GM23338 (cell line): ENCODE measurements around the gene SOD2. TPM values are rescaled to one million over a fixed set of nuclear protein-coding genes. Genes with fewer than 3 reads are reported as not detected.

Experiments
- ATAC-seq: fragments of 200-7000 bp; cut with Tn5 transposase; 3 replicates; pipeline ENCODE4 v1.9.1; 2020
- DNase-seq: peaks from one replicate; pipeline ENCODE4 v3.0.0-alpha.2; 2015; ENCODE audit warnings: low spot score
- H2AFZ ChIP-seq: fragments of 200-600 bp; sonication (generic); 2 replicates; pipeline ENCODE4 v1.8.0; 2016; ENCODE audit warnings: antibody characterized with exemption, mild to moderate bottlenecking, moderate library complexity
- H3F3A ChIP-seq: fragments of 200-600 bp; sonication (generic); replicated peaks from 2 replicates; pipeline ENCODE4 v1.8.0; 2017; ENCODE audit warnings: antibody characterized with exemption, mixed run types, low read depth
- H3K27ac ChIP-seq: fragments of 200-600 bp; sonication (generic); 2 replicates; pipeline ENCODE4 v1.6.1; 2016; ENCODE audit warnings: low read depth
- H3K27me3 ChIP-seq: fragments of 200-600 bp; sonication (generic); 2 replicates; pipeline ENCODE4 v1.8.0; 2016; ENCODE audit warnings: mild to moderate bottlenecking, mixed run types, moderate library complexity; ENCODE audit not compliant: insufficient read depth
- H3K36me3 ChIP-seq: fragments of 200-600 bp; sonication (generic); 2 replicates; pipeline ENCODE4 v1.8.0; 2016; ENCODE audit warnings: mild to moderate bottlenecking; ENCODE audit not compliant: insufficient read depth
- H3K4me1 ChIP-seq: fragments of 200-600 bp; sonication (generic); 2 replicates; pipeline ENCODE4 v1.8.0; 2016; ENCODE audit warnings: mild to moderate bottlenecking, moderate library complexity; ENCODE audit not compliant: insufficient read depth
- H3K4me2 ChIP-seq: fragments of 200-600 bp; sonication (generic); 2 replicates; pipeline ENCODE4 v1.7.1; 2017; ENCODE audit warnings: mixed run types
- H3K4me3 ChIP-seq: fragments of 200-600 bp; sonication (generic); 2 replicates; pipeline ENCODE4 v1.6.1; 2016; ENCODE audit warnings: mixed run types
- H3K79me2 ChIP-seq: fragments of 200-600 bp; sonication (generic); replicated peaks from 2 replicates; pipeline ENCODE4 v1.8.0; 2017; ENCODE audit warnings: mild to moderate bottlenecking; ENCODE audit not compliant: insufficient read depth
- H3K9me2 ChIP-seq: fragments of 200-600 bp; sonication (generic); 2 replicates; pipeline ENCODE4 v1.8.0; 2017; ENCODE audit not compliant: insufficient read depth
- H4K20me1 ChIP-seq: fragments of 200-600 bp; sonication (generic); replicated peaks from 2 replicates; pipeline ENCODE4 v1.8.0; 2017; ENCODE audit warnings: mild to moderate bottlenecking; ENCODE audit not compliant: insufficient read depth
- H3K27ac Mint-ChIP-seq: 2 replicates; pipeline ENCODE4 v1.8.0; 2020; ENCODE audit warnings: inconsistent platforms, mild to moderate bottlenecking, moderate library complexity, mixed read lengths
- H3K27me3 Mint-ChIP-seq: 3 replicates; pipeline ENCODE4 v1.8.0; 2022; ENCODE audit warnings: low read depth, mild to moderate bottlenecking, moderate library complexity, mixed read lengths, inconsistent platforms; ENCODE audit not compliant: insufficient read depth, poor library complexity
- H3K36me3 Mint-ChIP-seq: 3 replicates; pipeline ENCODE4 v1.8.0; 2021; ENCODE audit warnings: low read depth, mild to moderate bottlenecking, inconsistent platforms, moderate library complexity, mixed read lengths
- H3K4me1 Mint-ChIP-seq: 3 replicates; pipeline ENCODE4 v1.8.0; 2020; ENCODE audit warnings: mild to moderate bottlenecking, inconsistent platforms, mixed read lengths
- H3K4me3 Mint-ChIP-seq: 3 replicates; pipeline ENCODE4 v1.8.0; 2021; ENCODE audit warnings: moderate library complexity, mild to moderate bottlenecking, inconsistent platforms, mixed read lengths
- H3K9me3 Mint-ChIP-seq: 3 replicates; pipeline ENCODE4 v1.8.0; 2020; ENCODE audit warnings: moderate library complexity, mild to moderate bottlenecking, inconsistent platforms, mixed read lengths
- CREB1 ChIP-seq: fragments of 250-450 bp; sonication (Bioruptor Pico); IDR thresholded peaks from 2 replicates; pipeline ENCODE4 v1.5.0; 2020; ENCODE audit warnings: low read depth, mild to moderate bottlenecking, moderate library complexity
- CTCF ChIP-seq, 2 experiments: fragments of 200-600 bp in 1 of 2; sonication (generic) in 1 of 2; conservative IDR thresholded peaks; 2 replicates each; pipeline versions ENCODE4 v1.5.1 to v1.6.1; 2016 to 2017; ENCODE audit warnings: antibody characterized with exemption in 2 of 2, low read depth in 2 of 2, mild to moderate bottlenecking in 2 of 2, moderate library complexity in 1 of 2
- EZH2 ChIP-seq: fragments of 200-600 bp; sonication (generic); IDR thresholded peaks from one replicate; pipeline ENCODE4 v1.8.0; 2017; ENCODE audit warnings: antibody characterized with exemption, mild to moderate bottlenecking, low read depth; ENCODE audit not compliant: unreplicated experiment
- EZH2phosphoT487 ChIP-seq: fragments of 200-600 bp; sonication (generic); IDR thresholded peaks from one replicate; pipeline ENCODE4 v1.8.1; 2018; ENCODE audit warnings: antibody characterized with exemption; ENCODE audit not compliant: unreplicated experiment
- JUNB ChIP-seq: IDR thresholded peaks from one replicate; pipeline ENCODE4 v1.6.1; 2016; ENCODE audit warnings: antibody characterized with exemption; ENCODE audit not compliant: unreplicated experiment
- NANOG ChIP-seq: IDR thresholded peaks from 2 replicates; pipeline ENCODE4 v1.6.1; 2016; ENCODE audit warnings: antibody characterized with exemption, borderline replicate concordance
- ZNF114 ChIP-seq: fragments of 250-450 bp; sonication (Bioruptor Pico); IDR thresholded peaks from 2 replicates; pipeline ENCODE4 v1.5.0; 2020; ENCODE audit warnings: mild to moderate bottlenecking, moderate library complexity
- polyA plus RNA-seq: library from polyadenylated mRNA; unstranded; fragments of >200 nt; fragmentation: Nextera tagmentation; extraction: Ambion mirVana; gene quantifications from 2 replicates; pipeline ENCODE4 v1.2.1, GENCODE V29; 2016
- total RNA-seq: library from RNA; depleted of rRNA; stranded (reverse); fragments of >200 nt; shearing (Covaris generic); gene quantifications from 2 replicates; pipeline ENCODE4 v1.2.3, GENCODE V29; 2014
- TF ChIP-seq, protein P1 (sequence below): IDR thresholded peaks from one replicate; pipeline ENCODE4 v1.6.1; 2018; ENCODE audit warnings: antibody characterized with exemption; ENCODE audit not compliant: unreplicated experiment
- TF ChIP-seq, protein P2 (sequence below): IDR thresholded peaks from 2 replicates; pipeline ENCODE4 v1.6.1; 2016; ENCODE audit warnings: antibody characterized with exemption

Gene SOD2
- total and polyA plus RNA-seq, 2 experiments from 2014 or later: 44.1 to 73.0 TPM

GRCh38 chr6:159700970-159701369, 7.9 kb upstream of the SOD2 start (continued):
- no peak for TF ChIP-seq CTCF (conservative IDR thresholded peaks at IDR 0.05; ENCODE audit: low read depth in 2 of 2)
- TF ChIP-seq EZH2phosphoT487: no peak
- TF ChIP-seq EZH2: no peak
- TF ChIP-seq, protein P1, sequence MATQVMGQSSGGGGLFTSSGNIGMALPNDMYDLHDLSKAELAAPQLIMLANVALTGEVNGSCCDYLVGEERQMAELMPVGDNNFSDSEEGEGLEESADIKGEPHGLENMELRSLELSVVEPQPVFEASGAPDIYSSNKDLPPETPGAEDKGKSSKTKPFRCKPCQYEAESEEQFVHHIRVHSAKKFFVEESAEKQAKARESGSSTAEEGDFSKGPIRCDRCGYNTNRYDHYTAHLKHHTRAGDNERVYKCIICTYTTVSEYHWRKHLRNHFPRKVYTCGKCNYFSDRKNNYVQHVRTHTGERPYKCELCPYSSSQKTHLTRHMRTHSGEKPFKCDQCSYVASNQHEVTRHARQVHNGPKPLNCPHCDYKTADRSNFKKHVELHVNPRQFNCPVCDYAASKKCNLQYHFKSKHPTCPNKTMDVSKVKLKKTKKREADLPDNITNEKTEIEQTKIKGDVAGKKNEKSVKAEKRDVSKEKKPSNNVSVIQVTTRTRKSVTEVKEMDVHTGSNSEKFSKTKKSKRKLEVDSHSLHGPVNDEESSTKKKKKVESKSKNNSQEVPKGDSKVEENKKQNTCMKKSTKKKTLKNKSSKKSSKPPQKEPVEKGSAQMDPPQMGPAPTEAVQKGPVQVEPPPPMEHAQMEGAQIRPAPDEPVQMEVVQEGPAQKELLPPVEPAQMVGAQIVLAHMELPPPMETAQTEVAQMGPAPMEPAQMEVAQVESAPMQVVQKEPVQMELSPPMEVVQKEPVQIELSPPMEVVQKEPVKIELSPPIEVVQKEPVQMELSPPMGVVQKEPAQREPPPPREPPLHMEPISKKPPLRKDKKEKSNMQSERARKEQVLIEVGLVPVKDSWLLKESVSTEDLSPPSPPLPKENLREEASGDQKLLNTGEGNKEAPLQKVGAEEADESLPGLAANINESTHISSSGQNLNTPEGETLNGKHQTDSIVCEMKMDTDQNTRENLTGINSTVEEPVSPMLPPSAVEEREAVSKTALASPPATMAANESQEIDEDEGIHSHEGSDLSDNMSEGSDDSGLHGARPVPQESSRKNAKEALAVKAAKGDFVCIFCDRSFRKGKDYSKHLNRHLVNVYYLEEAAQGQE: no peak

DNA sequence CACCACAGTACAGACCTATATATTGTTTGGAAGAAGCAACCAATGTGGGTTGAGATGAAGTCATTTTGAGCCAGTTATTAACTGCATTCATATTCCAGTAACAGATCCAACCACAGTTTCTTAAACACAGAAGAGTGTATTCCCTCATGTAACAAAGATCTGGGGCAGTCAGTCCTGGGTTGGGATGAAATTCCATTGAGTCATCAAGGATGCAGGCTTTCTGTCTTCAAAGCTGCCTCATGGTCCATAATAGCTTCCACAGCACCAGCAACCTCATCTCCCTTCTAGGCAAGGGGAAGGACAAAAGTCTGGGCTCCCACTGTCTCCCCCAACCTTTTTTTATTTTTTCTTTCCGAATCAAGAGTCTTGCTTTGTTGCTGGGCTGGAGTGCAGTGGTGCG, 2.9 kb upstream of the SOD2 start:
- Mint-ChIP-seq H3K27me3 (peaks cover 13% of the 10 kb centered on the region), H3K36me3 (peaks cover 5% of the 10 kb centered on the region; the same call in 2 of the 3 replicates), H3K4me3 (no peak overlapping the region), H3K27ac (no peak overlapping the region), H3K9me3 (no peaks in the 10 kb centered on the region), H3K4me1 (peaks cover 23% of the 10 kb centered on the region)
- Histone ChIP-seq H3K4me2 (no peak overlapping the region), H3K4me3 (no peak overlapping the region), H3F3A (0 out of 2 replicates have a peak, but pooled peaks cover 8% of the 10 kb centered on the region), H4K20me1 (peaks cover 7% of the 10 kb centered on the region; the same call in 1 of the 2 replicates), H3K79me2 (peaks cover 17% of the 10 kb centered on the region), H3K27ac (no peak overlapping the region), H3K36me3 (no peaks in the 10 kb centered on the region), H2AFZ (no peak overlapping the region), H3K9me2 (no peaks in the 10 kb centered on the region), H3K27me3 (no peaks in the 10 kb centered on the region), H3K4me1 (peaks cover 18% of the 10 kb centered on the region)
- TF ChIP-seq NANOG: no peak
- DNase-seq (no peak), ATAC-seq (no peak)

DNA sequence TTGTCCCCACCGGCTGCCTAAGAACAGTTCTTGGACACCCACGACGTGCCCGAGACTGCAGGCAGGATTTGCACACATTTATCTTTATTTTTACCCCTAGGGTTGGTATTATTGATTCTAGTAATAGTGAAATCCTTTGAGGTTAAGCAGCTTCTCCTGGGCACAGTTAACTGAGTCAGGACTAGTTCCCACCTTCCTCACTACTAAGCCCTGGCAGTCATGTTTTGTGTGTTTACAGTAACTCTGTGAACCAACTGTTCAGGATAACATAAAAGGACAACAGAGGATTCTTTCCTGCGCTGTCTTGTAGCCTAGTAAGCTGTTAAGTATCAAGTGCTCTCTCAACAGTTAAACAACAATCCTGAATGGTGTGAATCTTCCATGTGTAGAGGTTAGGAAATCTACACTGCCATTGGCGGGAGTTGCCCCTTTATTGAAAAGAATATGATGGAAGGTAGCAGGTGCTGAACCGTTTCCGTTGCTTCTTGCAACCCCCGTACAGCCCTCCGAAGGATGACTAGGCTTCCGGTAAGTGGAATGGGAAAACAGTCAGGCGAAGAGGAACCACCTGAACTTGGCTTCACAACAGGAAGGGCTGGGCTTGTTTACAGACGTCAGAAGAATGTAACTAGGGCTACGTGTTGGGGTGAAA, 979 bp upstream of the SOD2 start:
- DNase-seq: peak; percentile 42
- no peaks in the 10 kb centered on the region for H3K9me2 ChIP-seq

More for the DNA sequence above, 979 bp upstream of the SOD2 start:
- H4K20me1 ChIP-seq: peaks cover 11% of the 10 kb centered on the region; the same call in 1 of the 2 replicates
- ATAC-seq: no peak; the same call in 2 of the 3 replicates
- Mint-ChIP-seq H3K9me3 (no peaks in the 10 kb centered on the region), H3K36me3 (peaks cover 13% of the 10 kb centered on the region; the same call in 2 of the 3 replicates), H3K4me3 (peak overlapping the region; percentile 94), H3K4me1 (peaks cover 21% of the 10 kb centered on the region), H3K27ac (peak overlapping the region; percentile 83), H3K27me3 (peaks cover 11% of the 10 kb centered on the region)
- H3K4me2 ChIP-seq: peak overlapping the region; percentile 85
- H3K27ac ChIP-seq: peak overlapping the region; percentile 83; the same call in 1 of the 2 replicates
- no peaks in the 10 kb centered on the region for H3K27me3 ChIP-seq
- peaks cover 36% of the 10 kb centered on the region for H3K79me2 ChIP-seq
- 0 out of 2 replicates have a peak, but pooled peaks cover 4% of the 10 kb centered on the region for H3K36me3 ChIP-seq
- 0 out of 2 replicates have a peak, but pooled peaks cover 8% of the 10 kb centered on the region for H3F3A ChIP-seq
- TF ChIP-seq, protein P1: no peak
- no peak for TF ChIP-seq EZH2
- no peak for TF ChIP-seq CREB1 (CRISPR knock-in tag)
- TF ChIP-seq JUNB: no peak
- no peak for TF ChIP-seq ZNF114 (CRISPR knock-in tag)
- TF ChIP-seq, protein P2, sequence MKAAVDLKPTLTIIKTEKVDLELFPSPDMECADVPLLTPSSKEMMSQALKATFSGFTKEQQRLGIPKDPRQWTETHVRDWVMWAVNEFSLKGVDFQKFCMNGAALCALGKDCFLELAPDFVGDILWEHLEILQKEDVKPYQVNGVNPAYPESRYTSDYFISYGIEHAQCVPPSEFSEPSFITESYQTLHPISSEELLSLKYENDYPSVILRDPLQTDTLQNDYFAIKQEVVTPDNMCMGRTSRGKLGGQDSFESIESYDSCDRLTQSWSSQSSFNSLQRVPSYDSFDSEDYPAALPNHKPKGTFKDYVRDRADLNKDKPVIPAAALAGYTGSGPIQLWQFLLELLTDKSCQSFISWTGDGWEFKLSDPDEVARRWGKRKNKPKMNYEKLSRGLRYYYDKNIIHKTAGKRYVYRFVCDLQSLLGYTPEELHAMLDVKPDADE: no peak
- no peak for TF ChIP-seq NANOG
- H3K4me1 ChIP-seq: peaks cover 18% of the 10 kb centered on the region
- H2AFZ ChIP-seq: peak overlapping the region; percentile 81
- peak overlapping the region; percentile 95 for H3K4me3 ChIP-seq
